Uterus (tissue), 4 donors: ENCODE results near the gene THRB. TPM values are rescaled to one million over a fixed set of nuclear protein-coding genes. Genes with fewer than 3 reads are reported as not detected.
A peak's percentile ranks its signal among the peaks of the same experiment; 100 is the strongest.

Experiments used
- DNase-seq, 2 donors: peaks; one replicate each; pipeline ENCODE4 v3.0.0-alpha.2; 2019 to 2020
- H3K27ac ChIP-seq, 2 donors: fragments of 200-600 bp; sonication (generic); 1 replicate in 1 of 2; 2 replicates in 1 of 2; pipeline ENCODE4 v1.5.1; 2016 to 2018
- H3K27me3 ChIP-seq, 2 donors: fragments of 200-600 bp; sonication (generic); one replicate each; pipeline ENCODE4 v1.5.1; 2018 to 2019; ENCODE audit warnings: control low read depth in 1 of 2
- H3K36me3 ChIP-seq, 2 donors: fragments of 200-600 bp; sonication (generic); one replicate each; pipeline ENCODE4 v1.5.1; 2019; ENCODE audit warnings: control low read depth in 1 of 2
- H3K4me1 ChIP-seq, 2 donors: fragments of 200-600 bp; sonication (generic); one replicate each; pipeline ENCODE4 v1.5.1; 2018 to 2019; ENCODE audit warnings: control low read depth in 1 of 2
- H3K4me3 ChIP-seq, 2 donors: fragments of 200-600 bp; sonication (generic); 1 replicate in 1 of 2; 2 replicates in 1 of 2; pipeline ENCODE4 v1.5.1; 2018 to 2019; ENCODE audit warnings: mild to moderate bottlenecking in 1 of 2
- H3K9me3 ChIP-seq, 2 donors: fragments of 200-600 bp; sonication (generic); one replicate each; pipeline ENCODE4 v1.5.1; 2019; ENCODE audit warnings: control low read depth in 1 of 2
- POLR2A ChIP-seq, 2 donors: fragments of 450-650 bp; IDR thresholded peaks; one replicate each; pipeline ENCODE4 v1.6.1; 2016; ENCODE audit warnings: antibody characterized with exemption in 2 of 2, mild to moderate bottlenecking in 1 of 2, moderate library complexity in 1 of 2
- intact Hi-C: fragments of 100-400 bp; cut with DNase I; formaldehyde crosslinking; loops from one replicate; pipeline ENCODE4 v1.15.1; 2023; ENCODE audit warnings: low total_unique reads
- total RNA-seq, 4 donors: library from RNA; depleted of rRNA in 3 of 4; stranded (reverse); fragments of >200 nt in 3 of 4; gene quantifications; one replicate each; pipeline versions ENCODE4 v1.1.0 to v1.2.4, GENCODE V29; 2014 to 2023
- TF ChIP-seq, protein P1 (sequence below), 4 experiments: fragments of 200-600 bp in 2 of 4; fragments of 450-650 bp in 2 of 4; sonication (generic) in 2 of 4; IDR thresholded peaks; one replicate each; pipeline ENCODE4 v1.5.1; 2016 to 2019; ENCODE audit warnings: antibody characterized with exemption in 4 of 4, mild to moderate bottlenecking in 2 of 4, moderate library complexity in 1 of 4
- donor health status: DM: yes; HTN: yes; CAD: no.

Gene THRB
- total RNA-seq, 4 donors from 2014 or later: 4.6 to 38.2 (median 17.3) TPM

DNA sequence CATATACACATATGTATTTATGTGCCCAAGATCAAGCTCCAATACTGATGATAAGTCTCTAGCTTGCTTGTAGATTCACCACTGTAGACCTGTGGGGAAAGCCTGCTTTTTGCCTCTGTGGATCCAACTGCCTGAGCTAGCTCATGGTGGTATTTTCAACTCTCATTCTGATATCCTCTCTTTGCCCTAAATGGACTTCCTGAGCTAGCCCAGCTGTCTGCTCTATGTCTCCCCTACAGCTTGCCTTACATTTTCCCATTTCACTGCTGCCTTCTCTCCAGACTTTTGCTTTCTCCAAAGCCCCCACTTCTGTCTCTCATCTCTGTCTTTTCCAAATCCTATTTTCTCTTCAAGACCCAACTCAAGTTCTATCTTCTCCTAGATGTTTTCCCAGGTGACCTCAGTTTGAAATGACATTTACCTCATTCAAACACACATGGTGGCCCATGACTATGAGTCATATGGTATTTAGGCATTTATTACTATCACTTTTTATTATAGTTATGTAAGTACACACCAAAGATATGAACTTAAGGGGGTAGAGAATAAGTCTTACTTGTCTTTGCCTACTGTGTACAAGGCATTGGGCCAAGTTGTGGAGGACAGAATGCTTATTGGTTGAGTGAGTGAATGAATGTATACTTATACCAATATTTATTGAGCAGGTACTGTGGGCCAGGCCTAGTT, 357.9 kb downstream of the THRB start:
- H3K36me3 ChIP-seq: no peaks in the 10 kb centered on the region
- H3K27ac ChIP-seq: peak overlapping the region in 1 of 2 donors; percentile 14
- H3K4me1 ChIP-seq: peaks cover 0 to 5% of the 10 kb centered on the region in 2 donors
- intact Hi-C loops: no loop called here
- no peaks in the 10 kb centered on the region for H3K9me3 ChIP-seq
- DNase-seq: no peak
- TF ChIP-seq POLR2A (IDR thresholded peaks at IDR 0.05): no peak
- TF ChIP-seq, protein P1, sequence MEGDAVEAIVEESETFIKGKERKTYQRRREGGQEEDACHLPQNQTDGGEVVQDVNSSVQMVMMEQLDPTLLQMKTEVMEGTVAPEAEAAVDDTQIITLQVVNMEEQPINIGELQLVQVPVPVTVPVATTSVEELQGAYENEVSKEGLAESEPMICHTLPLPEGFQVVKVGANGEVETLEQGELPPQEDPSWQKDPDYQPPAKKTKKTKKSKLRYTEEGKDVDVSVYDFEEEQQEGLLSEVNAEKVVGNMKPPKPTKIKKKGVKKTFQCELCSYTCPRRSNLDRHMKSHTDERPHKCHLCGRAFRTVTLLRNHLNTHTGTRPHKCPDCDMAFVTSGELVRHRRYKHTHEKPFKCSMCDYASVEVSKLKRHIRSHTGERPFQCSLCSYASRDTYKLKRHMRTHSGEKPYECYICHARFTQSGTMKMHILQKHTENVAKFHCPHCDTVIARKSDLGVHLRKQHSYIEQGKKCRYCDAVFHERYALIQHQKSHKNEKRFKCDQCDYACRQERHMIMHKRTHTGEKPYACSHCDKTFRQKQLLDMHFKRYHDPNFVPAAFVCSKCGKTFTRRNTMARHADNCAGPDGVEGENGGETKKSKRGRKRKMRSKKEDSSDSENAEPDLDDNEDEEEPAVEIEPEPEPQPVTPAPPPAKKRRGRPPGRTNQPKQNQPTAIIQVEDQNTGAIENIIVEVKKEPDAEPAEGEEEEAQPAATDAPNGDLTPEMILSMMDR (IDR thresholded peaks at IDR 0.05): no peak
- H3K4me3 ChIP-seq: no peak overlapping the region
- H3K27me3 ChIP-seq: no peaks in the 10 kb centered on the region

GRCh38 chr3:24135280-24135679, 359.4 kb downstream of the THRB start:
- TF ChIP-seq, protein P1 (IDR thresholded peaks at IDR 0.05): no peak
- no peak for TF ChIP-seq POLR2A (IDR thresholded peaks at IDR 0.05)
- no peaks in the 10 kb centered on the region for H3K27me3 ChIP-seq
- H3K9me3 ChIP-seq: no peaks in the 10 kb centered on the region
- H3K4me1 ChIP-seq: peaks cover 0 to 5% of the 10 kb centered on the region in 2 donors
- DNase-seq: no peak
- intact Hi-C loops: no loop called here
- no peaks in the 10 kb centered on the region for H3K36me3 ChIP-seq
- no peak overlapping the region for H3K4me3 ChIP-seq
- H3K27ac ChIP-seq: peak overlapping the region; percentile 47 to 51

DNA sequence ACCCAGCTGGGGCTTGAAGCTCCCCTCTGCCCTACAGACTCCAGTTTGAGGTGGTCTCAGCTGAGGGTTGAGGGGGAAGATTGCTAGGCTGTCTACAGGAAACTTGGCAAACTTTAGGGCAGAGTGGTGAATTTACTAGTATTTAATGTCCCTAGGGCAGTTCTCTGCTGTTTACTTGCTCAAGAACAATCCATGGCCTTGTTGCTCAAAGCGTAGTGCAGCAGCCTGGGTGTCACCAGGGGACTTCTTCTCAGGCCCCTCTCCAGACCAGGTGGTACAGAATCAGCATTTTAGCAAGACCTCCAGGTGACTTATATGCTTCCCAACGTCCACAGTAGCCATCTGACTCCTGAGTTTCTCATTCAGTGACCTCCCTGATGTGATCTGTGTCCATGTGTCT, 360.7 kb downstream of the THRB start:
- no peaks in the 10 kb centered on the region for H3K4me1 ChIP-seq

GRCh38 chr3:24133436-24133835, 361.2 kb downstream of the THRB start:
- H3K4me1 ChIP-seq: no peaks in the 10 kb centered on the region
- TF ChIP-seq POLR2A (IDR thresholded peaks at IDR 0.05): no peak
- TF ChIP-seq, protein P1 (IDR thresholded peaks at IDR 0.05): no peak

More for the DNA sequence above, 360.7 kb downstream of the THRB start:
- no peak overlapping the region for H3K4me3 ChIP-seq
- no peaks in the 10 kb centered on the region for H3K36me3 ChIP-seq
- no peaks in the 10 kb centered on the region for H3K27me3 ChIP-seq
- intact Hi-C loops: no loop called here
- H3K9me3 ChIP-seq: no peaks in the 10 kb centered on the region
- no peak for TF ChIP-seq POLR2A (IDR thresholded peaks at IDR 0.05)
- TF ChIP-seq, protein P1 (IDR thresholded peaks at IDR 0.05): no peak
- DNase-seq: no peak
- H3K27ac ChIP-seq: no peak overlapping the region

DNA sequence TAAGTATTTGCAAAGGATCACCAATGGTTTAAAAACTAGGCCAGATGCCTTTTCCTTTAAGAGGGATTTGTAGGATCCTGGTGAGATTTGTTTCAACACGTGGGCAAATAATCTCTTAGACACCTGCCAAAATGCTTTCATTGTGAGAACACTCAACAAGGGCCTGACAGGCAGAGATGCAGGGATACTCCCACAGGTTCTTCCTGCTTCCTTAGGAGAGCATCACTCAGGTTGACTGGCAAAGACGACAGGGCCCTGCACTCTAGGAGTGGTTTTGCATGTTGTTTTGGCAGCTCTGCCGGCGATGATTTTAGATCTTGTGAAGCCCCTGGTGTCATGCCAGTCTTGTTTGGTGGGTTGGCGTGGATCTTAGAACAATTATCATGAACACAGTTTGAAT, 365.1 kb downstream of the THRB start:
- Histone ChIP-seq H3K4me1 (no peaks in the 10 kb centered on the region), H3K9me3 (no peaks in the 10 kb centered on the region), H3K27ac (peak overlapping the region in 1 of 2 donors; percentile 62), H3K27me3 (no peaks in the 10 kb centered on the region), H3K36me3 (no peaks in the 10 kb centered on the region), H3K4me3 (no peak overlapping the region)
- no peak for TF ChIP-seq POLR2A (IDR thresholded peaks at IDR 0.05)
- TF ChIP-seq, protein P1 (IDR thresholded peaks at IDR 0.05): no peak
- DNase-seq: no peak
- intact Hi-C loops: no loop called here

More at GRCh38 chr3:24133436-24133835, 361.2 kb downstream of the THRB start:
- Histone ChIP-seq H3K4me3 (no peak overlapping the region), H3K27ac (no peak overlapping the region), H3K36me3 (no peaks in the 10 kb centered on the region), H3K9me3 (no peaks in the 10 kb centered on the region), H3K27me3 (no peaks in the 10 kb centered on the region)
- DNase-seq: no peak
- intact Hi-C loops: no loop called here
